Liver (tissue), 9 donors: ENCODE results near the gene GNG2. TPM values are rescaled to one million over a fixed set of nuclear protein-coding genes. Genes with fewer than 3 reads are reported as not detected.

Experiments used
- DNase-seq: peaks from one replicate; pipeline ENCODE4 v3.0.0-alpha.2; 2017; ENCODE audit warnings: low spot score
- H3K27ac ChIP-seq, 2 donors: one replicate each; pipeline ENCODE4 v1.7.0; 2013; ENCODE audit warnings: inconsistent platforms in 2 of 2, low read length in 2 of 2, control low read depth in 1 of 2, low read depth in 1 of 2, mild to moderate bottlenecking in 1 of 2
- H3K27me3 ChIP-seq, 4 donors: one replicate each; pipeline versions ENCODE4 v1.6.1 to v1.7.0; 2013; ENCODE audit warnings: low read length in 3 of 4, inconsistent platforms in 1 of 4, mild to moderate bottlenecking in 1 of 4, moderate library complexity in 1 of 4; ENCODE audit not compliant: control insufficient read depth in 4 of 4, insufficient read depth in 4 of 4
- H3K36me3 ChIP-seq, 4 donors: one replicate each; pipeline versions ENCODE4 v1.6.1 to v1.7.0; 2013; ENCODE audit warnings: low read length in 3 of 4, mild to moderate bottlenecking in 3 of 4, low read depth in 1 of 4, moderate library complexity in 1 of 4; ENCODE audit not compliant: control insufficient read depth in 4 of 4, insufficient read depth in 3 of 4
- H3K4me1 ChIP-seq, 4 donors: one replicate each; pipeline versions ENCODE4 v1.6.1 to v1.7.0; 2013; ENCODE audit warnings: low read length in 3 of 4, mild to moderate bottlenecking in 3 of 4, moderate library complexity in 1 of 4; ENCODE audit not compliant: control insufficient read depth in 4 of 4, insufficient read depth in 4 of 4
- H3K4me3 ChIP-seq, 3 donors: one replicate each; pipeline versions ENCODE4 v1.6.1 to v1.7.0; 2013; ENCODE audit warnings: low read length in 3 of 3, control low read depth in 1 of 3, low read depth in 1 of 3, mild to moderate bottlenecking in 1 of 3
- H3K9ac ChIP-seq, 2 donors: one replicate each; pipeline ENCODE4 v1.7.0; 2013; ENCODE audit warnings: low read length in 2 of 2, mild to moderate bottlenecking in 2 of 2, moderate library complexity in 2 of 2, control low read depth in 1 of 2, low read depth in 1 of 2
- H3K9me3 ChIP-seq, 4 donors: one replicate each; pipeline versions ENCODE4 v1.6.1 to v1.7.0; 2013; ENCODE audit warnings: low read length in 3 of 4; ENCODE audit not compliant: control insufficient read depth in 4 of 4
- EGR1 ChIP-seq, 2 donors: IDR thresholded peaks; 2 replicates each; pipeline ENCODE4 v1.6.1; 2016 to 2018; ENCODE audit warnings: antibody characterized with exemption in 2 of 2, low read depth in 2 of 2
- FOXA1 ChIP-seq: IDR thresholded peaks from 2 replicates; pipeline ENCODE4 v1.6.1; 2016; ENCODE audit warnings: antibody characterized with exemption
- FOXA2 ChIP-seq: IDR thresholded peaks from 2 replicates; pipeline ENCODE4 v1.6.1; 2016; ENCODE audit warnings: antibody characterized with exemption
- GABPA ChIP-seq, 2 donors: IDR thresholded peaks in 1 of 2; conservative IDR thresholded peaks in 1 of 2; 2 replicates each; pipeline ENCODE4 v1.6.1; 2016; ENCODE audit warnings: antibody characterized with exemption in 2 of 2, mild to moderate bottlenecking in 1 of 2, moderate library complexity in 1 of 2
- HNF4A ChIP-seq, 2 donors: conservative IDR thresholded peaks; 2 replicates each; pipeline ENCODE4 v1.6.1; 2016; ENCODE audit warnings: antibody characterized with exemption in 2 of 2, mild to moderate bottlenecking in 2 of 2
- HNF4G ChIP-seq: IDR thresholded peaks from 2 replicates; pipeline ENCODE4 v1.6.1; 2016; ENCODE audit warnings: antibody characterized with exemption
- JUND ChIP-seq, 2 donors: IDR thresholded peaks; 2 replicates each; pipeline ENCODE4 v1.6.1; 2016; ENCODE audit warnings: antibody characterized with exemption in 2 of 2
- NR2F2 ChIP-seq: IDR thresholded peaks from 2 replicates; pipeline ENCODE4 v1.6.1; 2016; ENCODE audit warnings: antibody characterized with exemption
- RAD21 ChIP-seq, 2 donors: IDR thresholded peaks; 2 replicates each; pipeline ENCODE4 v1.6.1; 2016; ENCODE audit warnings: antibody characterized with exemption in 2 of 2, mild to moderate bottlenecking in 2 of 2
- RXRA ChIP-seq, 2 donors: IDR thresholded peaks; 2 replicates each; pipeline ENCODE4 v1.6.1; 2017 to 2018; ENCODE audit warnings: antibody characterized with exemption in 2 of 2, mild to moderate bottlenecking in 1 of 2
- SP1 ChIP-seq: IDR thresholded peaks from 2 replicates; pipeline ENCODE4 v1.6.1; 2018; ENCODE audit warnings: antibody characterized with exemption, mild to moderate bottlenecking
- TAF1 ChIP-seq: conservative IDR thresholded peaks from 2 replicates; pipeline ENCODE4 v1.6.1; 2016; ENCODE audit warnings: antibody characterized with exemption, mild to moderate bottlenecking
- YY1 ChIP-seq: IDR thresholded peaks from 2 replicates; pipeline ENCODE4 v1.6.1; 2016; ENCODE audit warnings: antibody characterized with exemption, mild to moderate bottlenecking
- WGBS: extraction: QIAGEN DNeasy Blood & Tissue Kit; methylation state at CpG from one replicate; pipeline ENCODE4 v1.1.7; 2013; 5-methylcytosine and 5-hydroxymethylcytosine counted together
- polyA plus RNA-seq, 2 donors: library from polyadenylated mRNA; stranded (reverse) in 1 of 2; unstranded in 1 of 2; fragments of 200-250 nt in 1 of 2; fragments of >200 nt in 1 of 2; fragmentation: Nextera tagmentation in 1 of 2; extraction: Ambion mirVana in 1 of 2; gene quantifications; one replicate each; pipeline versions ENCODE4 v1.2.1 to v1.2.3, GENCODE V29; 2013 to 2015
- total RNA-seq, 2 donors: library from RNA; depleted of rRNA; stranded (reverse); fragments of >200 nt; gene quantifications; one replicate each; pipeline ENCODE4 v1.2.3, GENCODE V29; 2014
- TF ChIP-seq, protein P1 (sequence below): IDR thresholded peaks from 2 replicates; pipeline ENCODE4 v1.6.1; 2016; ENCODE audit warnings: antibody characterized with exemption
- TF ChIP-seq, protein P2 (sequence below): fragments of 150-350 bp; IDR thresholded peaks from 2 replicates; pipeline ENCODE4 v1.5.1; 2017; ENCODE audit warnings: improper control_type of control experiment, low read depth, low read length; ENCODE audit not compliant: missing input control
- TF ChIP-seq, protein P3 (sequence below): IDR thresholded peaks from 2 replicates; pipeline ENCODE4 v1.6.1; 2016; ENCODE audit warnings: antibody characterized with exemption, mild to moderate bottlenecking
- TF ChIP-seq, protein P4 (sequence below): IDR thresholded peaks from 2 replicates; pipeline ENCODE4 v1.6.1; 2016; ENCODE audit warnings: antibody characterized with exemption
- TF ChIP-seq, protein P5 (sequence below): IDR thresholded peaks from 2 replicates; pipeline ENCODE4 v1.6.1; 2016; ENCODE audit warnings: antibody characterized with exemption
- donor health status: healthy.
- donor health status: healthy.
- donor health status: healthy.
- donor health status: healthy.
- donor health status: healthy.

GNG2 gene
- total and polyA plus RNA-seq, 4 donors, result 3.5 to 11.2 (median 4.4) TPM

DNA sequence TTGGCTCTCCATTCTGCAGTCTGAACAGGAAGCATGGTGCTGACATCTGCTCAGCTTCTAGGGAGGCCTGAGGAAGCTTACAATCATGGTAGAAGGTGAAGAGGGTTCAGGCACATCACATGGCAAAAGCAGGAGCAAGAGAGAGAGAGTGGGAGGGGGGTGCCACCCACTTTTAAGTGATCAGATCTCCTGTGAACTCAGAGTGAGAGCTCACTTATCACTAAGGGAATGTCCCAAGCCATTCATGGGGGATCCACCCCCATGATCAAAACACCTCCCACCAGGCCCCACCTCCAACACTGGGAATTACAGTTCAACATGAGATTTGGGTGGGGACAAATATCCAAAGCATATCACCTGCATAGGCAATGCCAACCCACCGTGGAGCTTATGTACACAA, 9.8 kb upstream of the GNG2 start:
- no peak overlapping the region for H3K9ac ChIP-seq
- DNase-seq, result no peak
- 53% methylated on average over 1 of the region's 1 CpG for WGBS
- H3K9me3 ChIP-seq, result no peaks in the 10 kb centered on the region
- H3K4me1 ChIP-seq, result no peaks in the 10 kb centered on the region
- no peaks in the 10 kb centered on the region for H3K36me3 ChIP-seq
- no peak overlapping the region for H3K27ac ChIP-seq
- no peak overlapping the region for H3K4me3 ChIP-seq
- no peaks in the 10 kb centered on the region for H3K27me3 ChIP-seq
- TF ChIP-seq HNF4G (no peak), GABPA (IDR thresholded peaks at IDR 0.05 in 1 of 2, conservative IDR thresholded peaks at IDR 0.05 in 1 of 2) (no peak), HNF4A (conservative IDR thresholded peaks at IDR 0.05) (no peak), TAF1 (no peak), FOXA2 (no peak), RXRA (IDR thresholded peaks at IDR 0.05) (no peak), SP1 (no peak), YY1 (no peak), JUND (IDR thresholded peaks at IDR 0.05) (no peak), FOXA1 (no peak), EGR1 (IDR thresholded peaks at IDR 0.05; ENCODE audit: low read depth in 2 of 2) (no peak), RAD21 (IDR thresholded peaks at IDR 0.05) (no peak), NR2F2 (no peak)
- TF ChIP-seq, protein P1, sequence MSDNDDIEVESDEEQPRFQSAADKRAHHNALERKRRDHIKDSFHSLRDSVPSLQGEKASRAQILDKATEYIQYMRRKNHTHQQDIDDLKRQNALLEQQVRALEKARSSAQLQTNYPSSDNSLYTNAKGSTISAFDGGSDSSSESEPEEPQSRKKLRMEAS, result no peak
- TF ChIP-seq, protein P2, sequence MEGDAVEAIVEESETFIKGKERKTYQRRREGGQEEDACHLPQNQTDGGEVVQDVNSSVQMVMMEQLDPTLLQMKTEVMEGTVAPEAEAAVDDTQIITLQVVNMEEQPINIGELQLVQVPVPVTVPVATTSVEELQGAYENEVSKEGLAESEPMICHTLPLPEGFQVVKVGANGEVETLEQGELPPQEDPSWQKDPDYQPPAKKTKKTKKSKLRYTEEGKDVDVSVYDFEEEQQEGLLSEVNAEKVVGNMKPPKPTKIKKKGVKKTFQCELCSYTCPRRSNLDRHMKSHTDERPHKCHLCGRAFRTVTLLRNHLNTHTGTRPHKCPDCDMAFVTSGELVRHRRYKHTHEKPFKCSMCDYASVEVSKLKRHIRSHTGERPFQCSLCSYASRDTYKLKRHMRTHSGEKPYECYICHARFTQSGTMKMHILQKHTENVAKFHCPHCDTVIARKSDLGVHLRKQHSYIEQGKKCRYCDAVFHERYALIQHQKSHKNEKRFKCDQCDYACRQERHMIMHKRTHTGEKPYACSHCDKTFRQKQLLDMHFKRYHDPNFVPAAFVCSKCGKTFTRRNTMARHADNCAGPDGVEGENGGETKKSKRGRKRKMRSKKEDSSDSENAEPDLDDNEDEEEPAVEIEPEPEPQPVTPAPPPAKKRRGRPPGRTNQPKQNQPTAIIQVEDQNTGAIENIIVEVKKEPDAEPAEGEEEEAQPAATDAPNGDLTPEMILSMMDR, result no peak
- TF ChIP-seq, protein P3, sequence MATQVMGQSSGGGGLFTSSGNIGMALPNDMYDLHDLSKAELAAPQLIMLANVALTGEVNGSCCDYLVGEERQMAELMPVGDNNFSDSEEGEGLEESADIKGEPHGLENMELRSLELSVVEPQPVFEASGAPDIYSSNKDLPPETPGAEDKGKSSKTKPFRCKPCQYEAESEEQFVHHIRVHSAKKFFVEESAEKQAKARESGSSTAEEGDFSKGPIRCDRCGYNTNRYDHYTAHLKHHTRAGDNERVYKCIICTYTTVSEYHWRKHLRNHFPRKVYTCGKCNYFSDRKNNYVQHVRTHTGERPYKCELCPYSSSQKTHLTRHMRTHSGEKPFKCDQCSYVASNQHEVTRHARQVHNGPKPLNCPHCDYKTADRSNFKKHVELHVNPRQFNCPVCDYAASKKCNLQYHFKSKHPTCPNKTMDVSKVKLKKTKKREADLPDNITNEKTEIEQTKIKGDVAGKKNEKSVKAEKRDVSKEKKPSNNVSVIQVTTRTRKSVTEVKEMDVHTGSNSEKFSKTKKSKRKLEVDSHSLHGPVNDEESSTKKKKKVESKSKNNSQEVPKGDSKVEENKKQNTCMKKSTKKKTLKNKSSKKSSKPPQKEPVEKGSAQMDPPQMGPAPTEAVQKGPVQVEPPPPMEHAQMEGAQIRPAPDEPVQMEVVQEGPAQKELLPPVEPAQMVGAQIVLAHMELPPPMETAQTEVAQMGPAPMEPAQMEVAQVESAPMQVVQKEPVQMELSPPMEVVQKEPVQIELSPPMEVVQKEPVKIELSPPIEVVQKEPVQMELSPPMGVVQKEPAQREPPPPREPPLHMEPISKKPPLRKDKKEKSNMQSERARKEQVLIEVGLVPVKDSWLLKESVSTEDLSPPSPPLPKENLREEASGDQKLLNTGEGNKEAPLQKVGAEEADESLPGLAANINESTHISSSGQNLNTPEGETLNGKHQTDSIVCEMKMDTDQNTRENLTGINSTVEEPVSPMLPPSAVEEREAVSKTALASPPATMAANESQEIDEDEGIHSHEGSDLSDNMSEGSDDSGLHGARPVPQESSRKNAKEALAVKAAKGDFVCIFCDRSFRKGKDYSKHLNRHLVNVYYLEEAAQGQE, result no peak
- TF ChIP-seq, protein P4, sequence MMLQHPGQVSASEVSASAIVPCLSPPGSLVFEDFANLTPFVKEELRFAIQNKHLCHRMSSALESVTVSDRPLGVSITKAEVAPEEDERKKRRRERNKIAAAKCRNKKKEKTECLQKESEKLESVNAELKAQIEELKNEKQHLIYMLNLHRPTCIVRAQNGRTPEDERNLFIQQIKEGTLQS, result no peak
- TF ChIP-seq, protein P5, sequence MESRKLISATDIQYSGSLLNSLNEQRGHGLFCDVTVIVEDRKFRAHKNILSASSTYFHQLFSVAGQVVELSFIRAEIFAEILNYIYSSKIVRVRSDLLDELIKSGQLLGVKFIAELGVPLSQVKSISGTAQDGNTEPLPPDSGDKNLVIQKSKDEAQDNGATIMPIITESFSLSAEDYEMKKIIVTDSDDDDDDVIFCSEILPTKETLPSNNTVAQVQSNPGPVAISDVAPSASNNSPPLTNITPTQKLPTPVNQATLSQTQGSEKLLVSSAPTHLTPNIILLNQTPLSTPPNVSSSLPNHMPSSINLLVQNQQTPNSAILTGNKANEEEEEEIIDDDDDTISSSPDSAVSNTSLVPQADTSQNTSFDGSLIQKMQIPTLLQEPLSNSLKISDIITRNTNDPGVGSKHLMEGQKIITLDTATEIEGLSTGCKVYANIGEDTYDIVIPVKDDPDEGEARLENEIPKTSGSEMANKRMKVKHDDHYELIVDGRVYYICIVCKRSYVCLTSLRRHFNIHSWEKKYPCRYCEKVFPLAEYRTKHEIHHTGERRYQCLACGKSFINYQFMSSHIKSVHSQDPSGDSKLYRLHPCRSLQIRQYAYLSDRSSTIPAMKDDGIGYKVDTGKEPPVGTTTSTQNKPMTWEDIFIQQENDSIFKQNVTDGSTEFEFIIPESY, result no peak
